ENCODE results near the gene LASP1NB.
A peak's percentile ranks its signal among the peaks of the same experiment; 100 is the strongest.
"Not testable (repeated sequence)": the region's sequence is repeated elsewhere in the genome, so short reads cannot be mapped to it uniquely, and the experiment has no call there.

LASP1NB gene

DNA sequence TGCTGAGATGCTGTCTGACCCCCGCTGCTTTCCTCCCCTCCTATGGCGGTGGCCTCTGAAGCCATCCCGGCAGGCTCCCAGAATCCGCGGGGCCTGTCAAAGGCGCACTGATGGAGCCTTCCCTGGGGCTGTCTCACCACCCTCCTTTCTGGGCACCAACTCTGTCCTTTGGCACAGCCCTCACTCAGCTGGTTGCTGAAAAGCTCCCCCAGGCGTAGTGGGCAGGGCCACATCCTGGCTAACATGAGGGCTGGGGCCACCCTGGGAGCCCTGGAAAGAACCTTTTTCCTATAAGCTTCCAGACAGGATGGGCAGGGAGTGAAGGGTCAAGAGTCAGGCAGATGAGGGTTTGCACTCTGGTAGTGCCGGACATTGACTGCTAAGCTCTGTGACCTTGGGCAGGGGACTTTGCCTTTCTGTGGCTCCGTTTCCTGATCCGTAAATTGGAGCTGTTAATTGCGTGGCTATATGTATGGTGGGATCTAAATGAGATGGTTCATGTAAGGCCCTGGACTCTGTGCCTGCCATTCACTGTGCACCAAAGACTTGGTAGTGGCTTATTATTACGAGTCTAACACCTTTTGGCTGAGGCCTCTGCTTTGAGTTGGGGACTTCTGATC, 27.6 kb upstream of the LASP1NB start:
- no peak for DNase-seq

GRCh38 chr17:38898291-38898679, 27.1 kb upstream of the LASP1NB start:
- peak; percentile 41 for DNase-seq

- peak; percentile 92 for DNase-seq
Observed at GRCh38 chr17:38898812-38899348, 26.5 kb upstream of the LASP1NB start.

DNA sequence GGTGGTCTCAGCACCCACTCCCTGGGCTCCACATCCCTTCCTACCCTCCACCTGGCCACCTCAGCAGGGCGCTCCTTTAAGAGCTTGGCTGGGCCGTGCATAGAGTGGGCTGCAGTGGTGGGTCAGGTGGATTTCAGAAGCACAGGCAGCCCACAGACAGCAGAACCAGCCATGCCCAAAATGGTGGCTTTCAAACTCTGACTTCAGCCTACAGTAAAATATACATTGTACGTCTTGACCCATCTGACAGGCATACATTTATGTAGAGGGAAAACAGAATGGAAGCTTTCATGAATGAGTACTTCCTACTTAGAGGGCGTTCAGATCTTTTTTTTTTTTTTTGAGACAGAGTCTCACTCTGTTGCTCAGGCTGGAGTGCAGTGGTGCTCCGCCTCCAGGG, 26.0 kb upstream of the LASP1NB start:
- DNase-seq: peak; percentile 14

DNA sequence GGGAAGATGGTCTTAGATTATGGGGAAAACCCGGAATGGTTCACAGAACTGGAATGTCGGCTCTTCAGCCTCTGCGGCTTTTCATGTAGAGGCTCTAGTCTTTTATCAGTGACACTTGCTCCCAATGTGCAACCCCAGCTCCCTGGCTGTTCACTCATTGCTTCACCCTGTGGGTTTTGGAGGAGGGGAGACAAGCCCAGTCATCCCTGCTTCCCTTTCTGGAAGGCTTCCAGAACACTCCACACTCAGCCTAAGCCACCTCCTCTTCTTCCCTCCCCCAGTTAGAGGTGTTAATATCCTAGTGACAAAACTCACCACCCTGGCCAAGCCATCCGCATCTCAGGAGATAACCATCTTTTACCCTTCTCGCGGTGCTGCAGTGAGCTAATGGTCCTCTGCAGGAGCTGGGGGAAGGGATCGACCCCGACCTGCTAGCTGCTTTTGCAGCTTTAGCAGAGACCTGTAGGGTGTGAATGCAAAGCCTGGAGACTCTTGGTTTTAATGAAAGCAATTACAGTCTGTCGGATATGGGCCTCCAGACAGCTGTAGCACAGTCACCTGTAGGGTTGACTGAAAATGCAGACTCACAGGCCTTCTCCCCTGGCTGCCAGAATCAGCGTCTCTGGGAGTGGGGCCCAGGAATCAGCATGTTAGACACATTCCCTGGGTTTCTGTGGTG, 24.3 kb upstream of the LASP1NB start:
- DNase-seq: peak; percentile 59

DNA sequence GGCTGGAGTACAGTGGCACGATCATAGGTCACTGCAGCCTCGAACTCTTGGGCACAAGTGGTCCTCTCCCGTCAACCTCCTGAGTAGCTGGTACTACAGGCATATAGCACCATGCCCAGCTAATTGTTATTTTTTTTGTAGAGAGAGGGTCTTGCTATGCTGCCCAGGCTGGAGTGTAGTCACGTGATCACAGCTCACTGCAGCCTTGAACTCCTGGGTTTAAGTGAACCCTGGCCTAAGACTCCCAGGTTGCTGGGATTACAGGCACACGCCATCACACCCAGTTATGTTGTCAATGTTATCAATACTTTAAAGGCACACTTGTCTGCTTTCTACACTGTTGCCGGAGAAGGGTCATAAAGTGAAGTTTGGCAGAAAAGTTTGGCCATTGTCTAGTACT, 22.0 kb upstream of the LASP1NB start:
- no peak for DNase-seq

DNA sequence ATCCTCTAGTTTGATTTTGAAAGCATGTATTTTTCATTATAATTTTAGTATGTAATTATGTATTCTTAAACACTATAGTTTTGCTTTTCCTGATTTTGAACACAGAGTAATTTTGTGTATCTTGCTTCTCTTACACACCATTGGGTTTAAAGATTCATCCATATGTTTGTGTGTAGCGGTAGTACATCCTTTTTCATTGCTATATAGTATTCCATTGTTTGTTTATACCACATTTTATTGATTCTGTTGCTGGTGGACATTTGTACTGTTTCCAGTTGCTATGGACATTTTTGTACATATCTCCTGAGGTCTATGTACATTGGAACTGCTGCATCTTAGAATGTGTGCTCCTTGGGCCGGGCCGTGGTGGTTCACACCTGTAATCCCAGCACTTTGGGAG, 20.5 kb upstream of the LASP1NB start:
- DNase-seq: no peak

- DNase-seq: no peak
Observed at GRCh38 chr17:38905375-38905774, 20.0 kb upstream of the LASP1NB start.

DNA sequence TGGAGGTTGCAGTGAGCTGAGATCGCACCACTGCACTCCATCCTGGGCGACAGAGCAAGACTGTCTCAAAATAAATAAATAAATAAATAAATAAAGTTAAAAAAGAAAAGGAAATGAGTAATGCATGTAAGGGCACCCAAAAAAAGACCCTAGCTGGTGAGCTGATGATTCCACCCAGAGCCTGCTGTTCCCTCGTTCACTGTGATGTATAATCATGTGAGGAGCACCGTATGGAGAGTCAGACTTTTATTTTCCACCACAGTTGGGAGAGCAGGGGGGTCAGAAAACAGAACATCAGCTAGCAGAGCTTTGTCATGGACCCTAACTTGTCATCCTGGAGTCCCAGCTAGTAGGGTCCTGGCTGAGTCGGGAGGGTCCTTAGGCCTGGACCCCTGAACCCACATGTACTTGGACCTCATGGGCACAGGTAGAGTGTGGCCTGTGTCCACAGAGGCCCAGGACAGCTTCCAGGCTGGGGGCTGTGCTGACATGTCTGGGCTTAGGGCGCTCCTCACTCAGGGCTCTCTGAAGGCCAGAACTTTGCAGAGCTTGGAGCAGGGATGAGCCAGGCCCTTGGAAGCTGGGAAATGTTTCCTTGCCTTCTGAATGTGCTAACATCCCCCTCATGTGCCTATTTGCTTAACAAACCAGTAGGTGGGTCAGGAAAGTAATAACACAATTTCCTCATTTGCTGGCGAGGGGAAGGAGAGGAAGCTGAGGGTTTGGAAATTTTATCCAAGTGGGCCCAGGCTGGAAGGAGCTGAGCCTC, 18.8 kb upstream of the LASP1NB start:
- DNase-seq: no peak

GRCh38 chr17:38907930-38908675, 17.3 kb upstream of the LASP1NB start:
- no peak for DNase-seq

DNA sequence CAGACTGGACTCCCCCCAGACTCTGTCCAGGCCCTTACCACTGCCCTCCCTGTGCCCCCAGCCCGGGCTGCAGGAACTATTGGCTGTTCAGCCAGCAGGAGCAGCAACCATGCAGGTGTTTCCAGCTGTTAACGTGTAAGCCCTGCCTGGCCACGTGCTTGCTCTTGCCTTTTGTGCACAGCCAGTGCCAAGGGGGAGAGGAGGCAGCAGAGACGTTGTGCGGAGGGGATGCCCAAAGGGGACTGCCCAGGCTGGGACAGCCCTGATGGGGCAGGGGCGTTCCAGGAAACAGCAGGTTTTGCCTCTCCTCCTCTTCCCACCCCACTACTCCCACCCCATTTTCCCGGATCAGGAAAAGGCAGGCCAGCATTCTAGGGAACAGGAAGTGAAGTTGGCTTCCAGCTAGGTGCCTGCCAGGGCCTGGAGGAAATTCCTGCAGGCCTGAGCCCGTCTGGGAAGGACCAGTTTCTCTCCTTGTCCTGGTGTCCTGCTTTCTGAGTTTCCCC, 16.7 kb upstream of the LASP1NB start:
- no peak for DNase-seq

- no peak for DNase-seq
Observed at GRCh38 chr17:38910325-38910724, 15.1 kb upstream of the LASP1NB start.

DNA sequence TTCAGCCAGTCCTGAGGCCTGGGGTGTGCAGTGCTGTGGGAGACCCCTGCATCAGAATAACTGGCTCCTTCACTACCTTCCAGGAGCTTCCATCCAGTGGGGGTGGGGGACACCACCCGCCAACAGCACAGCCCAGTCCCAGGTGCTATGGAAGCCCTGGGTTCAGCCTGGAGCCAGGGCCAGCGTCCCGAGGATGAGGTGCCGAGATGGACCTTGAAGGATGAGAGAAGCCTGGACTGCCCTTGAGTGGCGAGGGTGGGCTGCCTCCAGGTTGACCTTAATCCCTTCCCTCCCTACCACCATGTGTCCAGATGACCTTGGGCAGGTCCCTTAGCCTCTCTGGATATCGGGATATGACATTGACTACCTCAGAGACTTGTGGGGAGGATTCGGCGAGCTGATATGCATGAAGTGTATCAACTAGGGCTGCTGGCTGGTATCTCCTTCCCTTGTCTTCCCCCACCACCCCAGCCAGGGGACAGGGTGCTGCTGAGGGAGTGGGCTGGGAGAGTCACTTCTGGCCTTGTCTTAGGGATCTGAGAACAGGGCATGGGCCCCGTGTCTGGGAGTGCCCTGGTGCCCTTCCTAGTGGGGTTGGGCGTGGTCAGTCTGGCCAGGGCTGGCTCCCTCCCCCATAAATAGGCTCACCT, 14.2 kb upstream of the LASP1NB start:
- no peak for DNase-seq

GRCh38 chr17:38911731-38912081, 13.7 kb upstream of the LASP1NB start:
- not testable (repeated sequence) for DNase-seq

DNA sequence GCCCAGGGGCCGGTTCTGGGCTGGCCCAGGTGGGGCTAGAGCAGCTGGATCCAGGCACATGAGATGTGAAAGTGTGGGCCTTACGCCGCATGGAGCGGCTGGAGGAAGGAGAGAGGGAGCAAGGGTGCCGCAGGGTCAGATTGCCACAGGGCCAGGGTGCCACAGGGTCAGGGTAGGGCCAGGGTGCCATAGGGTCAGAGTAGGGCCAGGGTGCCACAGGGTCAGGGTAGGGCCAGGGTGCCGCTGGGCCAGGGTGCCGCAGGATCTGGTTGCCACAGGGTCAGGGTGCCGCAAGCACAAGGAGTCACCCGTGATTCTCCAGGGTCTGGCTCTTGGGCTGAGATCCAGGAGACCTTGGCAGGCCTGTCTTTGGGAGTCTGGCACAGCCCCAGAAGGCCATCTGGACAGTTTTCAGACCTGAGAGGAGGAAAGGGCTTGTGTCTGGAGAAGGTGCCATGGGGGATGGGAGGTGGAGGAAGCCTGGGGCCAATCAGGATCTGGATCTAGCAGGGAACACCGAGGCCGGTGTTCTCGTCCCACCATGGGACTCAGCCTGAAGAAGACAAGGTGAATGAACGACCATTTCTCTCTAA, 13.1 kb upstream of the LASP1NB start:
- no peak for DNase-seq

DNA sequence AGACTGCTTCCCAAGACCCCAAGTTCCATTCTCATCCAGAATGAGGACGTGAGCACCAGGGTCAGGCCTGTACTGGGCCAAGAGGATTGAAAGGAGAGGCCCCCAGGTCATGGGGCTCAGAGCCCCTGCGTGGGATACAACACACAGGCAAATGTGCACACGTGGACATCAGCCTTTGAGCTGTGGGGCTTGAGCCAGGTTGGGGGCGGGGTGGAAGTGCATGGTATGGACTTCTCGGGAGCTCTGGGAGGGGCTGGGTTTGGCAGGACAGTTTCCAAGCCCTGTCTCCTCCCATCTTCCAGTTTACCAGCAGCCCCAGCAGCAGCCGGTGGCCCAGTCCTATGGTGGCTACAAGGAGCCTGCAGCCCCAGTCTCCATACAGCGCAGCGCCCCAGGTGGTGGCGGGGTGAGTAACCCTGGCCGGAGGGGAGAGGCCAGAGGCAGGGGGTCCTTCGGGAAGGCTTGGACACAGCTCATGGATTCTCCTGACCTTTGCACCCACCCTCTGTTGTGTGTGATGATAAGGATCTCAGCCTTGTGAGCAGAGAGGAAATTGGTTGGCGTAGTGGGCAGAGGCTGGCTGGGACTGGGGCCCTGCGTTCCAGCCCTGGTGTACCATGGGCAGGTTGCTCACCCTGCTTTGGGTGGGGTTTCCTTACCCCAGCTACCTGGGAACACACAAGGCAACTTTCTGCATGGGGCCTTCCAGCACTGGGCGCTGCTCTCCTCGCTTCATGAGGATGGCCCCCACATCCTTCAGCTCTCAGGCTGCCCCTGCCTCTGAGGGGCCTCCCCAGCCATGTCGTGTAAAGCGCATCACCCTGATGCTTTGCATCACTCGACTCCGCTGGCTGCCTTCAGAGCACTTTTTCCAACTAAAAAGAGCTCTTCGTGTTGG, 10.4 kb upstream of the LASP1NB start:
- no peak for DNase-seq

GRCh38 chr17:38915639-38915995, 9.8 kb upstream of the LASP1NB start:
- no peak for DNase-seq

DNA sequence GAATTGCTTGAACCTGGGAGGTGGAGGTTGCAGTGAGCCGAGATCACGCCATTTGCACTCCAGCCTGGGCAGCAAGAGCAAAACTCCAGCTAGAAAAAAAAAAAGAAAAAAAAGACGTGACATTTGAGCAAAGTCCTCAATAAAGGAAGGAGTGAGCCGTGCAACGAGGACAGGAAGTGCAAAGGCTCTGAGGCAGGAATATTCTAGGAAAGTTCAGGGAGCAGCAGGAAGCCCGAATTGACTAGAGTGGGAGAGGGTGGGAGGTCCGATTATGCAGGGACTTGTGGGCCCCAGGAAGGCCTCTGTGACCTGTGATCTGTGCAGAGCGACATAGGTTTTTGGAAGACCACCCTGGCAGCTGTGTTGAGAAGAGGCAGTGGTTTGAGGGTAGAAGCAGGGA, 8.6 kb upstream of the LASP1NB start:
- no peak for DNase-seq

DNA sequence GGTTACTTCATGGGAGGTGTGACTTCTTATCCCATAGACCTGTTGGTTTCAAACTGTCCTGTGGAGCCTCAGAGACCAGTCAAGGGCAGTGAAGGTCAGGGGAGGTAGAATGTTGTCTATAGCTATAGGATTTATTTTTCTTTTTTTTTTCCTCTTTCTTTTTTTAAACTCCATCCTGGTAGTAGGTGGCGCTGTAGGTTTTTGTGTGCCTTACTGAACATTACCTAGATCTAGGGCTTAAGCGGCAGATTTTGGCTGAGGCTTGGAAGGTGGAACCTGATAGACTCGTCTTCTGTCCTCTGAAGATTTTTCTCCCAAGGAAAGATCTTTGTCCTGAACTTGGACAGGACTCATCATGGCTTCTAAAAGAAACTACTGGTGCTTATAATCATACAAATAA, 8.2 kb upstream of the LASP1NB start:
- no peak for DNase-seq

GRCh38 chr17:38918129-38918913, 7.1 kb upstream of the LASP1NB start:
- DNase-seq: no peak

All from activated CD4-positive, alpha-beta T cell treated with anti-CD3 and anti-CD28 coated beads, Interleukin-2, Interleukin-6, amounts not matched to agents 100 ng/mL and 50 ng/mL, durations not matched to agents 16 hours and 8 hours (primary cell).